Osteocyte (in vitro differentiated cells): ENCODE measurements around the gene ANKRD29. TPM values are rescaled to one million over a fixed set of nuclear protein-coding genes. Genes with fewer than 3 reads are reported as not detected.

Experiments
- DNase-seq: peaks from one replicate; pipeline ENCODE4 v3.0.0; 2021; ENCODE audit warnings: mixed read lengths; ENCODE audit not compliant: unreplicated experiment; ENCODE audit errors: extremely low spot score
- H3K27ac Mint-ChIP-seq: one replicate; pipeline ENCODE4 v1.8.0; 2021; ENCODE audit warnings: mild to moderate bottlenecking, mixed read lengths; ENCODE audit not compliant: unreplicated experiment
- H3K27me3 Mint-ChIP-seq: one replicate; pipeline ENCODE4 v1.8.0; 2021; ENCODE audit warnings: mixed read lengths; ENCODE audit not compliant: unreplicated experiment
- H3K36me3 Mint-ChIP-seq: one replicate; pipeline ENCODE4 v1.8.0; 2021; ENCODE audit warnings: mixed read lengths; ENCODE audit not compliant: unreplicated experiment
- H3K4me1 Mint-ChIP-seq: one replicate; pipeline ENCODE4 v1.8.0; 2021; ENCODE audit warnings: mixed read lengths; ENCODE audit not compliant: unreplicated experiment
- H3K4me3 Mint-ChIP-seq: one replicate; pipeline ENCODE4 v1.8.0; 2021; ENCODE audit warnings: mild to moderate bottlenecking, moderate library complexity, mixed read lengths; ENCODE audit not compliant: unreplicated experiment
- H3K9me3 Mint-ChIP-seq: one replicate; pipeline ENCODE4 v1.8.0; 2021; ENCODE audit warnings: mixed read lengths; ENCODE audit not compliant: unreplicated experiment
- CTCF ChIP-seq: fragments of 200-600 bp; sonication (generic); IDR thresholded peaks from 2 replicates; pipeline ENCODE4 v1.5.0; 2021; ENCODE audit warnings: antibody characterized with exemption, mild to moderate bottlenecking, moderate library complexity
- long read RNA-seq: library from polyadenylated mRNA; unstranded; transcript quantifications from one replicate; pipeline ENCODE4 v2.0.0, GENCODE V29; 2021
- total RNA-seq: library from RNA; stranded (reverse); gene quantifications from 2 replicates; pipeline ENCODE4 v1.2.1, GENCODE V29; 2021

The ANKRD29 gene
- not detected in 2 replicates for total RNA-seq
- long read RNA-seq: 0 reads

GRCh38 chr18:23662309-23663263 lies at the start of gene ANKRD29:
TSS of gene ANKRD29 (minus strand) at chr18:23662911. CDS start at chr18:23662730, 181 bp downstream.
- Mint-ChIP-seq H3K36me3 (no peaks in the 10 kb centered on the region), H3K9me3 (no peaks in the 10 kb centered on the region), H3K27ac (no peak within 1 kb of the TSS), H3K4me1 (peaks cover 15% of the 10 kb centered on the region), H3K27me3 (peaks cover 78% of the 10 kb centered on the region), H3K4me3 (peak within 1 kb of the TSS; percentile 81)
- TF ChIP-seq CTCF: no peak
- no peak for DNase-seq

DNA sequence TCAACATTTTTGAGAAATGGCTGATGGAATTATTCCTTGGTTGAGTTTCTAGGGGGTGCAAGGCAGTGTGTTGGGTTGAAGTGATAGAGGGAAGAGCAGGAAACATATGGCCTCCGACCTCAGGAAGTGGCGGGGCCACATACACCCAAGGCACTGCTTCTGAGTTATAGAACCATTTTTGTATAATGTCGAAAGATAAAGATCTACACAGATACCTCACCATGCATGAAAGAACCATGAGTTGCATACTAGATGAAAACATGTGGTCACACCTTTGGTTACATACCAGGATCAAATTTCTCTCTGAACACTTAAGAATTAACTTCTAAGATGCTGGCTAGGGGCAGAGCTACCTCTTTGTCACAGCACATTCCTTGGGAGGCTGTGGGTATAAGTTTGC lies 49.7 kb upstream of the ANKRD29 start:
- Mint-ChIP-seq H3K4me1 (peaks cover 4% of the 10 kb centered on the region), H3K36me3 (no peaks in the 10 kb centered on the region), H3K4me3 (no peak overlapping the region), H3K27me3 (peaks cover 7% of the 10 kb centered on the region), H3K9me3 (no peaks in the 10 kb centered on the region), H3K27ac (no peak overlapping the region)
- DNase-seq: no peak
- TF ChIP-seq CTCF: no peak

DNA sequence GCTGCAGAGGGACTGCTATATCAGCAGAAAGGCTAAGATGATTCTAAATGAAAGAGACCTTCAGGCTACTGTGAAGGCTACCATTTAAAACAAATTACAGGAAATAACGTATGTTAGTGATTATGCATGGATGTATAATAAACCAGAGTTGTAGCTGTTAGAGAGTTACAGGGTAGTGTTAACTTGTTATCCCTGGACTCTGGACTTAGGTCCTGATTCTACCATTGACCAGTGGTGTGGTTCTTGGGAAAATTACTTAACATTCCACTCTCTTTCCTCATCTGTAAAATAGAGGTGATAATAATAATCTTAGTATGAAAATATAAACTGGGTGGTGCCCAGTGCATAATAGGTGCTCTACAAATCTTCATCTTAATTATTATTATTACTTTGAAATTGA lies 48.7 kb upstream of the ANKRD29 start:
- H3K27ac Mint-ChIP-seq: no peak overlapping the region
- no peaks in the 10 kb centered on the region for H3K36me3 Mint-ChIP-seq
- H3K4me3 Mint-ChIP-seq: no peak overlapping the region
- H3K4me1 Mint-ChIP-seq: no peaks in the 10 kb centered on the region
- DNase-seq: no peak
- H3K9me3 Mint-ChIP-seq: no peaks in the 10 kb centered on the region
- no peak for TF ChIP-seq CTCF
- peaks cover 11% of the 10 kb centered on the region for H3K27me3 Mint-ChIP-seq

DNA sequence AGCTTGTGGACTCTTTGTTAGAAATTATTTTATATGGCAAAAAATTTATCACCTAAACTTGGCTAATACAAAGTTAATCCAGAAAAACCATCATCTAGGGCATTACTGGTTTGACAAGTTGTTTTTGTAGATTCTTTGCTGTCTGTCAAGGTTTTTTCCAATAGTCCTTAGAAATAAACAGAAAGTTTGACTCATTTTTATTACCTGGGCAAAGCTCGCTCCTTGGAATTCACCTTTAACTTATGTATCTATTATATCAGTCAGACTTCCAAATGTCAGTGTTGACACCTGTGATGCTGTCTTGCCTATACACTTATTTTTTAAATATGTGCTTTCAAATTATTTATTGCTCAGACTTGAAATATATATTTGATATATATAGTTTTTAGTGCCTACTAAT lies 48.2 kb upstream of the ANKRD29 start:
- DNase-seq: no peak
- Mint-ChIP-seq H3K9me3 (no peaks in the 10 kb centered on the region), H3K36me3 (no peaks in the 10 kb centered on the region), H3K4me1 (no peaks in the 10 kb centered on the region), H3K27ac (no peak overlapping the region), H3K4me3 (no peak overlapping the region), H3K27me3 (peaks cover 11% of the 10 kb centered on the region)
- no peak for TF ChIP-seq CTCF

DNA sequence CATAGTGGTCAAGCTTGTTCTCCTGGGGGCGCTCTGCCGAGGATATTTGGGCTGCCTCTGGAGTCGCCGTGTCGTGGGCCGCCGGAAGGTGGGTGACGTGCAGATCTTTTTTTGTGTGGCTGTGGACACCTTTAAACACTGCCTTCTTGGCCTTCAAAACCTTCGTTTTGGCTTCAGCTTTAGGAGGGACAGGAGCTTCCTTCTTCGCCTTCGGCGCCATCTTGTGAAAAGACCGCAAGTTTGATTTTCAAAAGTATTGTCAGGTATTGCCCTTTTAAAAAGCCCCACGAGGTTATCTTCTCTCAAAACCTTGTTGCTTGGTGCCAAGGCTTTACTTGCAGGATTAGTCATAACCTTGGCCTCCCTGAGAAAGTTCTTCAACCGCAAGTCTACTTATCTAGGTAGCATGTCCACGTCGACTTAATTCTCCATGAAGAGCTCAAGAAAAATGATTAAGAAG lies 47.4 kb upstream of the ANKRD29 start:
- H3K27me3 Mint-ChIP-seq: peaks cover 14% of the 10 kb centered on the region
- H3K36me3 Mint-ChIP-seq: no peaks in the 10 kb centered on the region
- no peaks in the 10 kb centered on the region for H3K4me1 Mint-ChIP-seq
- no peak overlapping the region for H3K4me3 Mint-ChIP-seq
- H3K9me3 Mint-ChIP-seq: no peaks in the 10 kb centered on the region
- no peak overlapping the region for H3K27ac Mint-ChIP-seq
- DNase-seq: no peak
- TF ChIP-seq CTCF: no peak
